Measurements from ENCODE around the gene CDCA8. TPM values are rescaled to one million over a fixed set of nuclear protein-coding genes. Genes with fewer than 3 reads are reported as not detected.

CDCA8 gene
- total and polyA plus RNA-seq, 2 of the 13 experiments (the other 11 are each of a cell fraction or from before 2014, with no cell fraction given) = 24.1 to 38.6 TPM

- no peak for TF ChIP-seq NFAT5 (CRISPR knock-in tag; IDR thresholded peaks at IDR 0.05)
- TF ChIP-seq NCOR1 (IDR thresholded peaks at IDR 0.05; ENCODE audit: borderline replicate concordance, low read length) = no peak
- TF ChIP-seq CCAR2 (optimal IDR thresholded peaks at IDR 0.05; ENCODE audit: low read depth, low read length) = no peak
- no peak for TF ChIP-seq ZNF232 (CRISPR knock-in tag; IDR thresholded peaks at IDR 0.05; ENCODE audit: borderline replicate concordance)
- TF ChIP-seq BCLAF1 (IDR thresholded peaks at IDR 0.05) = no peak
- no peak for TF ChIP-seq BRCA1 (CRISPR knock-in tag; IDR thresholded peaks at IDR 0.05)
- no peak for TF ChIP-seq THAP7 (CRISPR knock-in tag; IDR thresholded peaks at IDR 0.05)
- TF ChIP-seq CREB3 (CRISPR knock-in tag; IDR thresholded peaks at IDR 0.05) = no peak
- TF ChIP-seq ZKSCAN8 (CRISPR knock-in tag; IDR thresholded peaks at IDR 0.05; ENCODE audit: borderline replicate concordance) = no peak
- no peak for TF ChIP-seq ZNF670 (CRISPR knock-in tag; IDR thresholded peaks at IDR 0.05; ENCODE audit: borderline replicate concordance)
- TF ChIP-seq ZNF263 (CRISPR knock-in tag; IDR thresholded peaks at IDR 0.05) = no peak
- no peak for TF ChIP-seq RFX5 (IDR thresholded peaks at IDR 0.05; ENCODE audit: low read depth, low read length)
- TF ChIP-seq ZNF691 (CRISPR knock-in tag; IDR thresholded peaks at IDR 0.05; ENCODE audit: borderline replicate concordance, low read depth) = no peak
- no peak for TF ChIP-seq NFYC (CRISPR knock-in tag; IDR thresholded peaks at IDR 0.05)
- TF ChIP-seq ZNF552 (CRISPR knock-in tag; IDR thresholded peaks at IDR 0.05; ENCODE audit: borderline replicate concordance) = peak; percentile 62; the same call in 1 of the 2 replicates
- TF ChIP-seq ARHGAP35 (CRISPR knock-in tag; IDR thresholded peaks at IDR 0.05; ENCODE audit: borderline replicate concordance) = no peak
- no peak for TF ChIP-seq PAF1 (CRISPR knock-in tag; IDR thresholded peaks at IDR 0.05)
- no peak for TF ChIP-seq GATAD1 (CRISPR knock-in tag; IDR thresholded peaks at IDR 0.05)
- TF ChIP-seq NR1H2 (CRISPR knock-in tag; IDR thresholded peaks at IDR 0.05; ENCODE audit: borderline replicate concordance, low read depth) = peak; percentile 85; the same call in 1 of the 2 replicates
These were observed 729 bp upstream of the CDCA8 start (continued) for GRCh38 chr1:37691497-37692077.

Measured in HepG2 (cell line).